Activated naive CD8-positive, alpha-beta T cell treated with anti-CD3 and anti-CD28 coated beads, Interleukin-2, amount 50 U/mL, for 24 hours (primary cell): ENCODE measurements around the gene SPP1.
"Not testable (repeated sequence)": the region's sequence is repeated elsewhere in the genome, so short reads cannot be mapped to it uniquely, and the experiment has no call there.

Experiments used
- ATAC-seq: fragments of 150-1000 bp; cut with Tn5 transposase; one replicate; pipeline ENCODE4 v1.10.0; 2021
- DNase-seq: peaks from one replicate; pipeline ENCODE4 v3.0.0; 2021
- H3K27ac Mint-ChIP-seq: one replicate; pipeline ENCODE4 v1.8.0; 2021; ENCODE audit warnings: mild to moderate bottlenecking, mixed read lengths
- H3K27me3 Mint-ChIP-seq: one replicate; pipeline ENCODE4 v1.8.0; 2021; ENCODE audit warnings: mixed read lengths
- H3K36me3 Mint-ChIP-seq: one replicate; pipeline ENCODE4 v1.8.0; 2021; ENCODE audit warnings: low read depth, mixed read lengths
- H3K4me1 Mint-ChIP-seq: one replicate; pipeline ENCODE4 v1.8.0; 2021; ENCODE audit warnings: mixed read lengths
- H3K4me3 Mint-ChIP-seq: one replicate; pipeline ENCODE4 v1.8.0; 2021; ENCODE audit warnings: mild to moderate bottlenecking, moderate library complexity, mixed read lengths
- H3K9me3 Mint-ChIP-seq: one replicate; pipeline ENCODE4 v1.8.0; 2021; ENCODE audit warnings: mixed read lengths

The SPP1 gene

GRCh38 chr4:88014386-88014905 is 38.9 kb downstream of the SPP1 start:
- Mint-ChIP-seq H3K27ac (no peak overlapping the region), H3K4me3 (no peak overlapping the region), H3K36me3 (peaks cover 2% of the 10 kb centered on the region), H3K27me3 (peaks cover 3% of the 10 kb centered on the region), H3K4me1 (peaks cover 27% of the 10 kb centered on the region), H3K9me3 (no peaks in the 10 kb centered on the region)
- no peak for DNase-seq
- ATAC-seq = no peak

- H3K9me3 Mint-ChIP-seq = no peaks in the 10 kb centered on the region
- peaks cover 22% of the 10 kb centered on the region for H3K4me1 Mint-ChIP-seq
- H3K27me3 Mint-ChIP-seq = peaks cover 1% of the 10 kb centered on the region
- H3K27ac Mint-ChIP-seq = no peak overlapping the region
- no peak overlapping the region for H3K4me3 Mint-ChIP-seq
- ATAC-seq (no peak), DNase-seq (no peak)
- peaks cover 3% of the 10 kb centered on the region for H3K36me3 Mint-ChIP-seq
Observed at GRCh38 chr4:88015659-88016295, 40.3 kb downstream of the SPP1 start.

- Mint-ChIP-seq H3K9me3 (no peaks in the 10 kb centered on the region), H3K27me3 (no peaks in the 10 kb centered on the region), H3K4me1 (peaks cover 8% of the 10 kb centered on the region), H3K27ac (no peak overlapping the region), H3K36me3 (peaks cover 2% of the 10 kb centered on the region), H3K4me3 (no peak overlapping the region)
- ATAC-seq (no peak), DNase-seq (no peak)
Observed at GRCh38 chr4:88017516-88018297, 42.2 kb downstream of the SPP1 start.

GRCh38 chr4:88018466-88018865 is 43.0 kb downstream of the SPP1 start:
- Mint-ChIP-seq H3K36me3 (peaks cover 2% of the 10 kb centered on the region), H3K9me3 (no peaks in the 10 kb centered on the region), H3K4me1 (peaks cover 2% of the 10 kb centered on the region), H3K4me3 (no peak overlapping the region), H3K27ac (no peak overlapping the region), H3K27me3 (no peaks in the 10 kb centered on the region)
- ATAC-seq = no peak
- no peak for DNase-seq

GRCh38 chr4:88021824-88022223 is 46.3 kb downstream of the SPP1 start:
- H3K27ac Mint-ChIP-seq = no peak overlapping the region
- DNase-seq (no peak), ATAC-seq (no peak)
- peaks cover 2% of the 10 kb centered on the region for H3K4me1 Mint-ChIP-seq
- H3K4me3 Mint-ChIP-seq = no peak overlapping the region
- H3K36me3 Mint-ChIP-seq = peaks cover 18% of the 10 kb centered on the region
- H3K9me3 Mint-ChIP-seq = peaks cover 9% of the 10 kb centered on the region
- H3K27me3 Mint-ChIP-seq = no peaks in the 10 kb centered on the region

- Mint-ChIP-seq H3K4me3 (no peak overlapping the region), H3K9me3 (peaks cover 11% of the 10 kb centered on the region), H3K36me3 (peaks cover 20% of the 10 kb centered on the region), H3K27ac (no peak overlapping the region), H3K4me1 (peaks cover 5% of the 10 kb centered on the region), H3K27me3 (no peaks in the 10 kb centered on the region)
- ATAC-seq (no peak), DNase-seq (no peak)
Observed at GRCh38 chr4:88022289-88022688, 46.8 kb downstream of the SPP1 start.

GRCh38 chr4:88025868-88026661 is 50.6 kb downstream of the SPP1 start:
- H3K9me3 Mint-ChIP-seq = peaks cover 19% of the 10 kb centered on the region
- H3K27ac Mint-ChIP-seq, DNase-seq, H3K27me3 Mint-ChIP-seq, ATAC-seq, H3K4me3 Mint-ChIP-seq: not testable (repeated sequence)
- H3K36me3 Mint-ChIP-seq = peaks cover 35% of the 10 kb centered on the region
- H3K4me1 Mint-ChIP-seq = peaks cover 19% of the 10 kb centered on the region

GRCh38 chr4:88027611-88028608 is 52.4 kb downstream of the SPP1 start:
- H3K27me3 Mint-ChIP-seq = no peaks in the 10 kb centered on the region
- H3K4me3 Mint-ChIP-seq = no peak overlapping the region
- DNase-seq = no peak
- peaks cover 35% of the 10 kb centered on the region for H3K36me3 Mint-ChIP-seq
- ATAC-seq = peak; percentile 57
- H3K27ac Mint-ChIP-seq = peak overlapping the region; percentile 56
- peaks cover 19% of the 10 kb centered on the region for H3K9me3 Mint-ChIP-seq
- H3K4me1 Mint-ChIP-seq = peaks cover 19% of the 10 kb centered on the region

GRCh38 chr4:88028946-88029345 is 53.4 kb downstream of the SPP1 start:
- Mint-ChIP-seq H3K4me1 (peaks cover 19% of the 10 kb centered on the region), H3K9me3 (peaks cover 19% of the 10 kb centered on the region), H3K36me3 (peaks cover 35% of the 10 kb centered on the region), H3K4me3 (no peak overlapping the region), H3K27ac (no peak overlapping the region), H3K27me3 (no peaks in the 10 kb centered on the region)
- ATAC-seq = no peak
- DNase-seq = no peak

GRCh38 chr4:88029556-88029955 is 54.0 kb downstream of the SPP1 start:
- no peaks in the 10 kb centered on the region for H3K27me3 Mint-ChIP-seq
- DNase-seq (no peak), ATAC-seq (no peak)
- peaks cover 19% of the 10 kb centered on the region for H3K9me3 Mint-ChIP-seq
- H3K36me3 Mint-ChIP-seq = peaks cover 34% of the 10 kb centered on the region
- no peak overlapping the region for H3K27ac Mint-ChIP-seq
- H3K4me3 Mint-ChIP-seq = no peak overlapping the region
- H3K4me1 Mint-ChIP-seq = peaks cover 19% of the 10 kb centered on the region

- Mint-ChIP-seq H3K4me1 (peaks cover 19% of the 10 kb centered on the region), H3K27me3 (no peaks in the 10 kb centered on the region), H3K36me3 (peaks cover 27% of the 10 kb centered on the region), H3K4me3 (no peak overlapping the region), H3K27ac (no peak overlapping the region), H3K9me3 (peaks cover 18% of the 10 kb centered on the region)
- ATAC-seq (no peak), DNase-seq (no peak)
Observed at GRCh38 chr4:88030565-88031310, 55.2 kb downstream of the SPP1 start.
